Small intestine (tissue), 7 donors: ENCODE data around the gene H2AZ2. TPM values are rescaled to one million over a fixed set of nuclear protein-coding genes. Genes with fewer than 3 reads are reported as not detected.
A peak's percentile ranks its signal among the peaks of the same experiment; 100 is the strongest.
"Not testable (repeated sequence)": the region's sequence is repeated elsewhere in the genome, so short reads cannot be mapped to it uniquely, and the experiment has no call there.

Experiments used
- DNase-seq, 2 donors: peaks; one replicate each; pipeline versions ENCODE4 v3.0.0 to v3.0.0-alpha.2; 2013
- FAIRE-seq: peaks from 2 replicates; lab custom pipeline; 2012; peaks lifted over from hg19 to GRCh38; lab: Jason Lieb, UNC
- H3K27ac ChIP-seq, 3 donors: one replicate each; pipeline ENCODE4 v1.5.1; 2013; ENCODE audit warnings: low read length in 2 of 3, mild to moderate bottlenecking in 2 of 3, control low read depth in 1 of 3, inconsistent platforms in 1 of 3, low read depth in 1 of 3, moderate library complexity in 1 of 3
- H3K27me3 ChIP-seq, 3 donors: one replicate each; pipeline ENCODE4 v1.6.1; 2013; ENCODE audit warnings: low read length in 3 of 3, inconsistent platforms in 1 of 3; ENCODE audit not compliant: control insufficient read depth in 3 of 3, insufficient read depth in 3 of 3
- H3K36me3 ChIP-seq, 3 donors: one replicate each; pipeline ENCODE4 v1.6.1; 2013; ENCODE audit warnings: low read length in 3 of 3, inconsistent platforms in 1 of 3, low read depth in 1 of 3, mild to moderate bottlenecking in 1 of 3, moderate library complexity in 1 of 3; ENCODE audit not compliant: control insufficient read depth in 3 of 3, insufficient read depth in 2 of 3
- H3K4me1 ChIP-seq, 3 donors: one replicate each; pipeline ENCODE4 v1.6.1; 2013; ENCODE audit warnings: low read length in 2 of 3, inconsistent platforms in 1 of 3, low read depth in 1 of 3, mild to moderate bottlenecking in 1 of 3, moderate library complexity in 1 of 3; ENCODE audit not compliant: control insufficient read depth in 3 of 3, insufficient read depth in 2 of 3
- H3K4me3 ChIP-seq, 3 donors: one replicate each; pipeline ENCODE4 v1.5.1; 2013; ENCODE audit warnings: low read length in 3 of 3, control low read depth in 1 of 3, inconsistent platforms in 1 of 3, low read depth in 1 of 3, mild to moderate bottlenecking in 1 of 3, moderate library complexity in 1 of 3
- H3K9me3 ChIP-seq, 2 donors: one replicate each; pipeline ENCODE4 v1.6.1; 2013; ENCODE audit warnings: low read depth in 1 of 2, low read length in 1 of 2; ENCODE audit not compliant: control insufficient read depth in 2 of 2, insufficient read depth in 1 of 2
- WGBS, 3 donors: extraction: QIAGEN DNeasy Blood & Tissue Kit; methylation state at CpG; one replicate each; pipeline ENCODE4 v1.1.7; 2013; 5-methylcytosine and 5-hydroxymethylcytosine counted together
- polyA plus RNA-seq, 4 donors: library from polyadenylated mRNA; stranded (reverse) in 3 of 4; unstranded in 1 of 4; fragments of 200-250 nt in 3 of 4; fragments of 120-200 nt in 1 of 4; gene quantifications; one replicate each; pipeline versions ENCODE4 v1.2.1 to v1.2.3, GENCODE V29; 2013
- donor health status: healthy with polysubstance abuse.
- donor health status: control.
- donor health status: control.
- donor health status: Bipolar disorder and iron deficiency.
- donor health status: healthy.

H2AZ2 gene
- polyA plus RNA-seq, 4 donors, result 76.7 to 159 (median 110) TPM

DNA sequence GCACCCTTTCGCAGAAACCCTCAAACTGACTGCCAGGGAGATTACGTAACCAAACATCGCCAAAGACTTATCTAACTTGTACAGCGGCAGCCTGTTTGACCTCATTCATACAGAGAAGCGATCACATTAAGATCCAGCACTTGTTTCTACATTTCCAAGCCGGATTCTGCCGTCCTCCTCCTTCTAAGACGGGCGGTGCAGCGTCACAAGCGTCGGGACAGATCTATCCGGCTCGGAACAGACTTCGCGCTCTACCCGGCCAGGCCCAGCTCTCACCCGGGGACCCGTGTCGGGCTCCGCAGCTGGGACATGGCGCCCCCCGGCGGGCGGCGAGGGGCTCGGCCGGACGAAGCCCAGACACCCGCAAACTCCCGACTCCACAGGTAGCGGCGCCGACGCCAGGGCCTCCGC is 373 bp downstream of the H2AZ2 start:
- H3K27ac ChIP-seq, result peak overlapping the region; percentile 93 to 99 (median 97)
- H3K4me1 ChIP-seq, result peaks cover 0 to 2% (median 0%) of the 10 kb centered on the region in 3 donors
- H3K4me3 ChIP-seq, result peak overlapping the region; percentile 62 to 89 (median 75)
- H3K9me3 ChIP-seq, result no peaks in the 10 kb centered on the region
- H3K36me3 ChIP-seq, result peaks cover 0 to 9% (median 0%) of the 10 kb centered on the region in 3 donors
- DNase-seq (peak; percentile 87 to 95), FAIRE-seq (no peak)
- WGBS, 3 donors, result 0% methylated on average over 30 to 36 of the region's 36 CpGs
- no peaks in the 10 kb centered on the region for H3K27me3 ChIP-seq

DNA sequence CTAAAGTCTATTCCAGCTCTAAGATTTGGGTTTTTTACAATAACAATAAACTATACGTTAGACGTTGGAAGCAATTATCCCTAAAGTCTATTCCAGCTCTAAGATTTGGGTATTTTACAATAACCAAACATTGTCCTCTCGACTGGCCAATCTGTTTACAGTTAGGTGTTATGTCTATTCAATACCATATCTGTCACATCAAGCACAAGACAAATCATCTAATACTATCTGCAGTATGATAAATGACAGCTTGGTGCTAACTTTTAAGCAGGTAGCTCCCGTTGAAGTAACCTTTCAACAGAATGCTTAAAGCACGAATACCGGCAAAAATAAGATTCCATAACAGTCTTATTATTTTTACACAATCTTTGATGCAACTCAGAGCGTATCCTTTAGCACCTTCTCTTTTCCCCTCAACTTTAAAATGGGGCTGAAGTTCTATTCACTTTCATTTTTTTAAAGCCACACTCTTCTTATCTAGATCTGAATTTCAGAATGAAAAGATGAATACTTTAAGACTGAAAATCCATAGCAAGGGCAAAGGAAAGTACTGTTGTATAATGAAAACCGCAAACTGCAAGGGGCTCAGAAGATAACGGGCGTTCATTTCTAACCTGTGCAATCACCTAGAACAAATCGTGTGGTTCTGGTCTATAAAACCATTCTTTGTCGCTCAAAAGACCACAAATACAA is 925 bp downstream of the H2AZ2 start:
- peaks cover 0 to 2% (median 0%) of the 10 kb centered on the region in 3 donors for H3K4me1 ChIP-seq
- H3K4me3 ChIP-seq, result peak overlapping the region; percentile 62 to 89 (median 75)
- WGBS, 3 donors, result 0 to 1% (median 1%) methylated on average over 12 of the region's 12 CpGs
- DNase-seq (no peak), FAIRE-seq (no peak)
- H3K27me3 ChIP-seq, result no peaks in the 10 kb centered on the region
- H3K9me3 ChIP-seq, result no peaks in the 10 kb centered on the region
- H3K27ac ChIP-seq, result peak overlapping the region; percentile 93 to 99 (median 97)
- peaks cover 0 to 9% (median 0%) of the 10 kb centered on the region in 3 donors for H3K36me3 ChIP-seq

DNA sequence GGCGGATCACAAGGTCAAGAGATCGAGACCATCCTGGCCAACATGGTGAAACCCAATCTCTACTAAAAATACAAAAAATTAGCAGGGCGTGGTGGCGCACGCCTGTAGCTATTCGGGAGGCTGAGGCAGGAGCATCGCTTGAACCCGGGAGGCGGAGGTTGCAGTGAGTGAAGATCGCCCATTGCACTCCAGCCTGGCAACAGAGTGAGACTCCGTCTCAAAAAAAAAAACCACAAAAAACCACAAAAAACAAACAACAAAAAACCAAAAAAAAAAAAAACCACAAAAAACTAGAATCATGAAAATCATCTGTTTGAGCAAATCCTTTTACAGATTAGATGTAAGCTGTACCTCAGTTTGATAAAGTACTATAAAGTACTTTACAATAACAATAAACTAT is 1.5 kb downstream of the H2AZ2 start:
- H3K27me3 ChIP-seq, H3K4me1 ChIP-seq, DNase-seq, H3K9me3 ChIP-seq, FAIRE-seq: not testable (repeated sequence)
- Histone ChIP-seq H3K27ac (peak overlapping the region in 2 of 3 donors; percentile 38 to 97), H3K4me3 (peak overlapping the region in 2 of 3 donors; percentile 75 to 89), H3K36me3 (peaks cover 0 to 12% (median 0%) of the 10 kb centered on the region in 3 donors)
- WGBS, 3 donors, result 4 to 25% (median 12%) methylated on average over 11 of the region's 11 CpGs

DNA sequence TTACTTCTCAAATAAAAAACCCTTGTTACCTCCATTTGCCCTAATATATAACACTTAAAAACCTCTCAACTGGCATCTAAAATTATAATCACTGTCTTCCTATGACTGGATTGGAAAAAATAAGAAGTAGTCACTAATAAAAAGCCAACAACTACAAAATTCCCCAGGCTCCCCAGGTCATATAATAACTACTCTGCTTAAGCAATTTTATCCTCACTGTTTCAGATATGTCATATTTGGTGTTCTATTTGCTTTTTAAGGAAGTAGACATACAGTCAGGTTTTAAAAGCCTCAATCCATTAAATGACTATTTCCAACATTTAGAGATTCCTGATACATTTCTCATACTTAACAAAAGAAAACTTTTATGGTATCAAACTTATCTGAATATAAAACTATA is 2.4 kb downstream of the H2AZ2 start:
- Histone ChIP-seq H3K4me3 (no peak overlapping the region), H3K9me3 (no peaks in the 10 kb centered on the region), H3K4me1 (peaks cover 0 to 2% (median 0%) of the 10 kb centered on the region in 3 donors), H3K27ac (no peak overlapping the region), H3K36me3 (peaks cover 0 to 17% (median 5%) of the 10 kb centered on the region in 3 donors), H3K27me3 (no peaks in the 10 kb centered on the region)
- FAIRE-seq (no peak), DNase-seq (no peak)

DNA sequence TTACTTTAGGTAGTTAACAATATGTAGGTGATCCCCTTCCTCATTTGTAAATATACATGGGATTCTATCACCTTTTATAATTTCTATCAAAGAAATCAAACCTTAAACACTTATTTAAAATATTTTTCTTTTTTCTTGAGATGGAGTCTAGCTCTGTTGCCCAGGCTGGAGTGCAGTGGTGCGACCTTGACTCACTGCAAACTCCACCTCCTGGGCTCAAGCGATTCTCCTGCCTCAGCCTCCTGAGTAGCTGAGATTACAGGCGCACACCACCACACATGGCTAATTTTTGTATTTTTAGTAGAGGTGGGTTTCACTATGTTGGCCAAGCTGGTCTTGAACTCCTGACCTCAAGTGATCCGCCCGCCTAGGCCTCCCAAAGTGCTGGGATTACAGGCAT is 4.4 kb downstream of the H2AZ2 start:
- WGBS, 3 donors, result 94 to 97% (median 96%) methylated on average over 5 of the region's 5 CpGs
- H3K27ac ChIP-seq, H3K4me1 ChIP-seq, DNase-seq, H3K4me3 ChIP-seq, H3K27me3 ChIP-seq, FAIRE-seq, H3K9me3 ChIP-seq: not testable (repeated sequence)
- H3K36me3 ChIP-seq, result peaks cover 2 to 30% (median 7%) of the 10 kb centered on the region in 3 donors

DNA sequence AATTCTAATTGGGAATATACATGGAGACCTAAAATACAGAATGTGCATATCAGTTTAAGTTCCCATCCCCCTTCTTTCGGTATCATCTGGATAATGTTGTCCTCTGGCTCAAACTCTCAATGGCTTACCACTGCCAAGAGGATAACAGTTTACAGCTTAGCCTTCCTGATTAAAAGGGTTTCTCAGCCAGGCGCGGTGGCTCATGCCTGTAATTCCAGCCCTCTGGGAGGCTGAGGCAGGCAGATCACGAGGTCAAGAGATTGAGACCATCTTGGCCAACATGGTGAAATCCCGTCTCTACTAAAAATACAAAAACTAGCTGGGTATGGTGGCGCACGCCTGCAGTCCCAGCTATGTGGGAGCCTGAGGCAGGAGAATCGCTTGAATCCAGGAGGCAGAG is 5.2 kb downstream of the H2AZ2 start:
- not testable (repeated sequence) for FAIRE-seq, H3K27ac ChIP-seq, H3K9me3 ChIP-seq, H3K27me3 ChIP-seq, H3K4me1 ChIP-seq, DNase-seq, H3K4me3 ChIP-seq
- peaks cover 2 to 33% (median 7%) of the 10 kb centered on the region in 3 donors for H3K36me3 ChIP-seq
- WGBS, 3 donors, result 79 to 90% (median 88%) methylated on average over 7 to 8 of the region's 8 CpGs

DNA sequence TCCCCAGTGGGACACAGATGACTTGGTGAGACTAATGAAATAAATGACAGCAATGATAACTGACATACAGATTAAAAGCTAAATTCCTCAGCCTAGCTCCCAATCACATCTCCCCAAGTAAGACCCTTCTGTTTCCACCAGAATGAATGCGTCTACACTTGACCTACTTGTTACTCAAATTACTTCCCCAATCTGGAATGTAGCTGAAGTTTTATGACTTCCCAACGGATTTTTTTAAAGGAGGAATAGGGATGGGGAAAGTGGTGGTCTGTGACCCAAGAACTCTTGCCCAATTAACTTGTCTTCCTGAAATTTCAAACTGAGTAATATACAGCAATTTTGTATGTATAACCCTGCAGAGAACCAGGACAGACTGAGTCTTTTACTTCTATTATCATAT is 9.1 kb downstream of the H2AZ2 start:
- FAIRE-seq, result no peak
- Histone ChIP-seq H3K27me3 (no peaks in the 10 kb centered on the region), H3K4me3 (no peak overlapping the region), H3K27ac (no peak overlapping the region), H3K36me3 (peaks cover 2 to 47% (median 9%) of the 10 kb centered on the region in 3 donors), H3K9me3 (no peaks in the 10 kb centered on the region), H3K4me1 (no peaks in the 10 kb centered on the region)
- WGBS, 3 donors, result 58 to 68% (median 61%) methylated on average over 2 of the region's 2 CpGs
- DNase-seq, result no peak

DNA sequence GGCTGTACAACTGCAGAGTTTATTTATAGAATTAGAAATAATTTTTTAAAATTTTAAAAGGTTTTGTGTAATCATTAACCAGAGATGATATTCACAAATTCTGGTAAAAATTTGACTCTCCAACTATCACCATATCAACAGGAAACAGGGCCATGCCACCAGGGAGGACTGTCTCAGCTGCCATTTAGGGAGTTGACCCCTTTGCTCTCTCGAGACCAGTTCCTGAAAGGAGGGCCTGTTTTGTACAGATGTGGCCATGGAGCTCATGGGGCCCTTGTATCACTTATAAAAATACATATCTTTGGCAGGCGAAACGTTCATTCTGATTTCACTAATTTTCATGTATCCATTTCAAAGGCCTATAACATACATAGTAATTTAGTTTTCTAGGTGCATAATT is 20.3 kb downstream of the H2AZ2 start:
- Histone ChIP-seq H3K27me3 (no peaks in the 10 kb centered on the region), H3K36me3 (peaks cover 7 to 28% (median 16%) of the 10 kb centered on the region in 3 donors), H3K4me3 (no peak overlapping the region), H3K9me3 (no peaks in the 10 kb centered on the region), H3K4me1 (no peaks in the 10 kb centered on the region), H3K27ac (no peak overlapping the region)
- FAIRE-seq (no peak), DNase-seq (no peak)
- WGBS, 3 donors, result 82 to 89% (median 88%) methylated on average over 3 of the region's 3 CpGs
